PC-3 (cell line): ENCODE data around the gene GAL3ST1.

ENCODE experiments used
- CTCF ChIP-seq: fragments of 300-600 bp; sonication (generic); conservative IDR thresholded peaks from 2 replicates; pipeline ENCODE4 v1.5.1; 2017; ENCODE audit warnings: antibody characterized with exemption, low read depth, mild to moderate bottlenecking, low read length
- EZH2 ChIP-seq: fragments of 300-600 bp; sonication (generic); IDR thresholded peaks from one replicate; pipeline ENCODE4 v1.6.1; 2017; ENCODE audit warnings: antibody characterized with exemption, mild to moderate bottlenecking, low read length; ENCODE audit not compliant: unreplicated experiment
- EZH2phosphoT487 ChIP-seq: fragments of 300-600 bp; sonication (generic); IDR thresholded peaks from 2 replicates; pipeline ENCODE4 v1.6.1; 2018; ENCODE audit warnings: mild to moderate bottlenecking, antibody characterized with exemption, low read length, borderline replicate concordance

GRCh38 chr22:30552719-30553118 lies 21.7 kb downstream of the GAL3ST1 start:
- TF ChIP-seq CTCF (no peak), EZH2 (no peak), EZH2phosphoT487 (no peak)
